NCI-H2029 (cell line): Measurements from ENCODE around the gene MIP.
"Not testable (repeated sequence)": the region's sequence is repeated elsewhere in the genome, so short reads cannot be mapped to it uniquely, and the experiment has no call there.

Source experiments
- DNase-seq: peaks from one replicate; lab custom pipeline; 2025; lab: John Stamatoyannopoulos, UW

The MIP gene

DNA sequence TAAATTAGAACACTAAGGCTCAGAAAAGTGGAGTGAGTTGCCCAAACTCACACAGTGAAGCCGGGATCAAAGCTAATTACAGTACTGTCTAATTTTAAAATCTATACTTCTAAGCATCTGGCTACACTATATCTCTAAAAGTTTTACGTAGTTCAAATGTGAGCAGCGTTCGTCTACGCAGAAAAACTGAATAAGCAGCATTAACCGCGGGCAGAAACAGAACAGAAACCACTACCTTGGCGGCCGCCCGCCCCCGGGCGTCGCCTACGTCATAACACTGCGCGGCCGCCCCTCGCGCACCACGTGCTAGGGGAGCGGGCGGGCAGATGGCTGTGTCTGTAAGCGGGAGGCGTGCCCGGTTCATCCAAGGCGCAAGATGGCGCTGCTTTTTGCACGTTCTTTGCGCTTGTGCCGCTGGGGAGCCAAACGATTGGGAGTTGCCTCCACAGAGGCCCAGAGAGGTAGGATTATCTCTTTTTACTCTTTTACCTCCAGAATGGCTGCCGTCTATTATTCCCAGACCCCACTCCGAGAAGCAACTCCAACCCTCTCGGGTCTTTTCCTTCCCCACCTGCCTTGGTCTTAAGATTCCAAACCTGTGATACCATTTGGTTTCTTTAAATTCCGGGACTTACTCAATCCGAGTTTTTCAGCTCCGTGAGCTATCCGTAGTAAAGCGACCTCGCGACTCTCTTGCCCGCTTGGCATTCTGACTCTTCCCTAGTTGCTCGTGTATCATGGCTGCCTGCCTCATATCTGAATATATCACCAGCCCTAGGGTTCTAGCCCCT lies 14.0 kb upstream of the MIP start, which contains the start of gene SPRYD4:
SPRYD4 (plus strand) TSS at position 363 of the 791 bp plus-strand sequence; CDS start at position 377, 14 bp downstream.
- DNase-seq = peak; percentile 92

DNA sequence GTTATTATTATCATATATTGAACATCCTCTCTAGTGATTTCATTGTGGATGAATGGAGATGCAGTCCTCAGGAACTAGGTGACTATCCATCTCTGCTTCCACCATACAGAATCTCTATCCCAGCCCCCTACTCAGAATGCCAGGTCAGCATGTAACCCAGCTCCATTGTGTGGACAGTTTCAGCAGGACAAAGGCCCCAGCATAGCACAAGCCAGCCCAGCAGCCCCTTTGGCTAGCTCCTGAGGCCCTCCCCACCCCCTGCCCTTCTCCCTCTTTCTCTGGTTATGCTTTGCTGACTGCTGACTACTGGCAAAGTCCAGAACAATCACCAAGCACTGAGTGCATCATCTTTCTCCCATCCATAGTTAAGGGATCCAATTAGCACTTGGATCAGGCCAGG lies 8.1 kb upstream of the MIP start:
- DNase-seq = no peak

DNA sequence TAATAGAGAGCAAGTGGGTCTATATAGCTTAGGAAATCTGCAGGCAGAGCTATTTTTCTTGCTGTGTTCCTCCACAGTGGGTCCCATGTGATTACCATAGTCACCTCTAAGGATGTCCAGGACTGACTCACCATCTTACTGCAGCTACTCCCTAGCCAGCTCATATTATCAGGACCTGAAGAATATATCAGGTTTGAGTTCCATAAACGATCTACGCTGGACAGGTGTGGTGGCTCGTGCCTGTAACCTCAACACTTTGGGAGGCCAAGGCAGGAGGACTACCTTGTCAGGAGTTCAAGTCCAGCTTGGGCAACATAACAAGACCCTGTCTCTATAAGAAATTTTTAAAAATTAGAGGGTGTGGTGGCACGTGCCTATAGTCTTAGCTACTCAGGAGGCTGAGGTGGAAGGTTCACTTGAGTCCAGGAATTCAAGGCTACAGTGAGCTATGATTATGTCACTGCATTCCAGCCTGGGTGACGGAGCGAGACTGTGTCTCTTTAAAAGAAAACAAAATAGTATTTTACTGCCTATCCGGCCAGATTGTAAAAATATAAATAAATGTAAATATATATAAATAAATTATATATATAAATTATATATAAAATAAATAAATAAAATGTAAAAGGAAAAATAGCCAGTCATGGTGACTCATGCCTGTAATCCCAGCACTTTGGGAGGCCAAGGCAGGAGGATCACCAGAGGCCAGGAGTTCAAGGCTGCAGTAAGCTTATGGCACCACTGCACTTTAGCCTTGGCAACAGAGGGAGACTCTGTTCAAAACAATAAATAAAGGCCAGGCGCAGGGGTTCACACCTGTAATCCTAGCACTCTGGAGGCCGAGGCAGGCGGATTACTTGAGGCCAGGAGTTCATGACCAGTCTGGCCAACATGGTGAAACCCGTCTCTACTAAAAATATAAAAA lies 7.0 kb upstream of the MIP start:
- no peak for DNase-seq

DNA sequence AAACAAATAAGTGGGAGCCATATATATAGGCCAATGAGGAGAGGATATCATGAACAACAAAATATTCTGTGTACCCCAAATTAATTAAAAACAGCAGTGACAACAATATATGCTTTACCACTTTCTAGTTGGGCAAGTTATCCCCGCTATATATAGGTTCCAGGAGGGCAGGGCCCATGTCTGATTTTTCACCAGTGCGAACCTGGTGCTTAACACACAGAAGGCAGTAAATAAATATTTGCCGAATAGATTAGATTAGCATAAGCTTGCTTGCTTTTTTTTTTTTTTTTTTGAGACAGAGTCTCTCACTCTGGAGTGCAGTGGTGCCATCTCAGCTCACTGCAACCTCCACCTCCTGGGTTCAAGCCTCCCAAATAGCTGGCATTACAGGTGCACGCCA lies 3.4 kb upstream of the MIP start:
- DNase-seq = no peak

DNA sequence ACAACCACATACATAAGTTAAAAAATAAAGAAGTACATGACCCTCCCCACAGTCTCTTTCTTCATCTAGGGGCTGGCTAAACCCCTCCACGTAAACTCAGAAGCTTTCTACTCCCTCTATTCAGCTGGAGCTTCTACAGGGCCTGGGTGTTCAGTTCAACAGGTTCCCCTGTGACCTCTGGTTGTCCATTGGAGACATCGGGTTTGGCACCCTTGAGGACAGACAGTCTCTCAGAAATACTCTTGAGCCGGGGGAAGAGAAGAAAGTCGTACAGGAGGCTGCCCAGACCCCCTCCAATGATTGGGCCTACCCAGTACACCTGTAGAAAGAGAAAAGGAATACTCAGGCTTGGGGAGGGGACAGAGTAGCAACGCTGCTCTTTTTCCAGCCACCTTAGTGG lies 3.3 kb downstream of the MIP start:
- DNase-seq = no peak

DNA sequence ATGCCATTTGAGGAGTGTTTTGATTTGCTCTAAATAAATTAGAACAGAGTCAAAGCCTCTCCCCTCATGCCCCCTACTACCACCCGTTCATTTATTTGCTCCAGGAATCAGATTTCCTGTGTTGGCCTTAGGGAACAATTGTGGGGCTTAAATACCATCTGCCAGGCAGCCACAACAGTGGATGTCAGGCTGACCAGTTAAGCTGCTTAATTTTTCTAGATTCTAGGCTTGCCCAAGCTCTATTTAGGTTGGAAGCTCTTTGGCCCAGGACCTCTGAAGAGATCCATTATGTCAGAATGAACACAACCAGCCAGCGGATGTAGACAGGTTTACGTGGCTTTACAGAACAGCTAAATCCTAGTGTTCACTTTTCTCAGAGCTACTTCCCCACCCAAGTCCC lies 4.2 kb downstream of the MIP start:
- no peak for DNase-seq

DNA sequence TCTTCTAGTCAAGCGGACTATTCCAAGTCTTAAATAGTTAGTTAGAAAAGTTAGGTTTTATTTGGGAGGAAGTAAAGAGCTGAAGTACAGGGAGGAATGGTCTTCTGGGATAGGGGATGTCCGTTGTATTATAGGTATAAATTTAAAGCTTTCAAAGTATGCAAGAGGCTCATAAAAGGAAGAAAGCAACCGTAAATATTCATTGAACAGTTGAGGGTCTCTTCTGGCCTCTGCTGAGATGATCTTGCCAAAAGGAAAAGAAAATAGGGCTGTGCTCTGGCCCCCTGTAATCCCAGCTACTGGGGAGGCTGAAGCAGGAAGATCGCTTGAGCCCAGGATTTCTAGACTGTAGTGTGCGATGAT lies 4.9 kb downstream of the MIP start:
- no peak for DNase-seq

DNA sequence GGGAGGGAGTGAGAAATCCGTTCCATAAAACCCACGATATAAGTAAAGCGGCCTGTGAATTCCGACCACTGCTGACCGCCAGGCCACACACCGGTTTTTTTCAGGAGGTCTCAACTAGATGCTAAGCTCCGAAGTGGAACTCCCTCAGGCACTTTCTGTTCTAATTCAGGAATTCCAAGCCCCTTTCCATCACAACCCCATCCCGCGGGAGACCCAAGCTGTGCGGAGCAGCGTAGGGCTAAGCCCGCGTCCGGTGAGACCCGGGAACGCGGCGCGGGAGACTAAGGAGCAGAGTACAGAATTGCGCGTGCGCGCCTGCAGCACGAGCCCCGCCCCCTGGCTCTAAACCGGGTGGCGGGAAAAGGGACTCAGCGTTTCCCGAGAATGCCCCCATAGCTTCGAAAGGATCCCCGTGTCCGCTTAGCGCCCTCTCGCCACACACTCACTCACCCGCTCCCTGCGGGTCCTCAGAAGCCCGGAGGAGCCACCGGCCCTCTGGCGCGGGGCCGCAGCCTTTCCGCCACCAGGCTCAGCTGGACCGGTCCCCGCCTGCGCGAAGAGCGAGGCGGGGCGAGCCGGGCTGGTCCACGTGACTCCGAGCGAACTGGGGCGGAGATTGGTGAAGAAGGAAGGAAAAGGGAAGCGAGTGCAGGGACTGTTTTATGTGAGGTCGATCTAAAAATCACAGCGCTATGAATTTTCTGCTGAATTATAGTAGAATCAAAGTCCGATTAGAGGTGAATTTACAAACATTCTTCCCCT lies 5.4 kb downstream of the MIP start, which contains the start of gene TIMELESS:
TIMELESS (minus strand) TSS at position 567 of the 762 bp plus-strand sequence. CDS start 15,256 bp downstream, outside the sequence.
- DNase-seq = peak; percentile 89

DNA sequence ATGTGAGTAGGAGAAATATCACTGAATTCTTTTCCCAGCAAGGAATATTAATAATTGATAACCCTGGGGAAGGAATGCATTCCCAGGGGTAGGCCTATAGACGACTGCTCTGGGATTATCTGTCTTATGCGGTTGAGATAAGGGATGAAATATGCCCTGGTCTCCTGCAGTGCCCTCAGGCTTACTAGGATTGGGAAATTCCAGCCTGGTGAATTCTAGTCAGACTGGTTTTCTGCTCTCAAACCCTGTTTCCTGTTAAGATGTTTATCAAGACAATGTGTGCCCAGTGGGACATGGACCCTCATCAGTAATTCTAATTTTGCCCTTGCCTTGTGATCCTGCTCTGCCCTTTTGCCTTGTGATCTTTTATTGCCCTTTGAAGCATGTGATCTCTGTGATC lies 11.2 kb downstream of the MIP start:
- DNase-seq = not testable (repeated sequence)

DNA sequence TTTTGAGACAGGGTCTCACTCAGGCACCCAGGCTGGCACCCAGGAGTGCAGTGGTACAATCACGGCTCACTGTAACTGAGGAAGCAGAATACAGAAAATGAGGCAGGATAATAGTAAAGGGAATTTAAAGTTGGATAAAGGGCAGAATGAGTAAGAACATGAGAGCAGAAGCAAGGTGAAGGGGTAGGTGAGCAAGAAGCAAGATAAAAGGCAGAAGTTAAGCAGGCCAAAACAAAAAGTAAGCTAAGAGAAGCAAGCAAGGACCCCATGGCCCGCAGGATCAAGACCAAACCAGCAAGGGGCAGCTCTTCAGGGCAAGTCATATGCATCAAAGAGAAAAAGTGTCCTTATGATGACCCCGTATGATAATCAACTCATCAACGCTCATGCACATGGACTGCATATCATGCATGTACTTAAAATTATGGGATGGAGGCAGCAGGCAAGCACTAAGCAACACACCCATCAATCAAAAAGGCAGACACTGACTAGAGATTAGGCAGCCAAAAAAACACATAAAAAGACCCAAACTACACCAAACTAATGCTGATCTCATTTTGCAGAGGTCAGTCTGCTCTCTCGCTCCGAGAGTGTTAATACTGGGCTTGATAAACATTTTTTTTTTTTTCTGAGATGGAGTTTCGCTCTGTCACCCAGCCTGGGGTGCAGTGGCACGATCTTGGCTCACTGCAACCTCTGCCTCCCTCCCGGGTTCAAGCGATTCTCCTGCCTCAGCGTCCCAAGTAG lies 16.9 kb downstream of the MIP start:
- no peak for DNase-seq

DNA sequence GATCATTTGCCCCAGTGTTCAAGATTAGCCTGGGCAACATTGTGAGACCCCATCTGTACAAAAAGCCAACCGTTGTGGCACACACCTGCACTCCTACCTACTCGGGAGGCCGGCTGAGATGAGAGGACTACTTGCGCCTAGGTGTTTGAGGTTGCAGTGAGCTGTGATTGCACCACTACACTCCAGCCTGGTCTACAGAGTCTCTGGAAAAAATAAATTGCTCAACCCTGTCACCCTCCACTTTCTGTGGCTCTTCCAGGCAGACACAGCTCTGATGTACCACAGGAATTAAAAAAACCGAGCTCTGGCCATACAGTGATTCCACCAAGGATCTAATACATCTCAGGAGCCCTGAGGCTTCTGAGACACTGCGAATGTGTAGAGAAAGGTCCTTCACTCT lies 19.6 kb downstream of the MIP start:
- DNase-seq = no peak

DNA sequence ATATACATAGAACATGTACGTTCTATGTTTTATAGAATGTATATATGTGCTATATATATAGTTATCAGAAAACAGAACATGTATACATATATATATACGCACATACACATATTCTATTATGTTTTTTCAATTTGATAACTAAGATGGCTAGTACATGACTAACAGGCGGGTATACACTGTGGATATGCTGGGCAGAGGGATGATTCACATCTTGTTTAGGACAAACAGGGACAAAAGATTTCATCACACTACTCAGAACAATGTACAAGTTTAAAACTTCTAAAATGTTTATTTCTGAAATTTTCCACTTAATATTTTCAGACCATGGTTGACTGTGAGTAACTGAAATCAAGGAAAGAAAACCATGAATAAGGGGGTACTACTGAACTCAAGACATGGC lies 22.6 kb downstream of the MIP start:
- no peak for DNase-seq

DNA sequence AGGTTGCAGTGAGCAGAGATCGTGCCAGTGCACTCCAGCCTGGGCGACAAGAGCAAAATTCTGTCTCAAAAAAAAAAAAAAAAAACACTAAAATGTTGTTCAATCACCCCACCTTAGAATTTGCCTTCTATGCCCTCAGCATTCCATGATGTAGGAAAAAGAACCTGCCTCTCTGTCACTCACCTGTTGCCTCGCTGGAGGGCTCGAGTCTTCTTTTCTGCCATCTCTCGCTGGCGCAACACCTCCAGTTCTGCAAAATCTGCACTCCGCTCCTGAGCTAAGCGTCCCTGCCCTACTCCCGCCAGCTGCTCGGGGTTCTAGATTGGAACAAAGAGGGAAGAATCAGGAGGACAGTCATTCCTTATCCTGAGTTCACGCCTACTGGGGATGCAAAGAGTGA lies 23.2 kb downstream of the MIP start:
- DNase-seq = no peak

DNA sequence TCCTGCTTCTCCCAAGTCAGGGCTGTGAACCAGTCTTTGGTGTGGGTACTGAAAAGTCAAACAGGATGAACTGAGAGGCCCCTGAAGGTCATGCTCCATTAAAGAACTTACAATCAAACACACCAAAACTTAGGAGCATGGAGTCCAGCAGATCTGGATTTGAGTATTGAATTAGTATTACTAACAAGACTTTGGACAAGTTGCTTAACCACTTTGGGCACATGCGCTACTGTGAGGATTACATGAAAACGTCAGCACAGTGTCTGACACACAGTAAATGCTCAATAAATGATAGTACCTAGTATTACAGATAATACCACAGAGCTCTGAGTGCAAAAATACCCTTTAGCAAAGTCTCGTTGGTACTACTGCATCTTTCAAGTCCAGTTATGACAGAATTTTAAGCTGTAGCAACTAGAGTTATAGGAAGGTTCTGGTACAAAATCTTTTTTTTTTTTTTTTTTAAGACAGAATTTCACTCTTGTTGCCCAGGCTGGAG lies 28.5 kb downstream of the MIP start:
- DNase-seq = no peak

DNA sequence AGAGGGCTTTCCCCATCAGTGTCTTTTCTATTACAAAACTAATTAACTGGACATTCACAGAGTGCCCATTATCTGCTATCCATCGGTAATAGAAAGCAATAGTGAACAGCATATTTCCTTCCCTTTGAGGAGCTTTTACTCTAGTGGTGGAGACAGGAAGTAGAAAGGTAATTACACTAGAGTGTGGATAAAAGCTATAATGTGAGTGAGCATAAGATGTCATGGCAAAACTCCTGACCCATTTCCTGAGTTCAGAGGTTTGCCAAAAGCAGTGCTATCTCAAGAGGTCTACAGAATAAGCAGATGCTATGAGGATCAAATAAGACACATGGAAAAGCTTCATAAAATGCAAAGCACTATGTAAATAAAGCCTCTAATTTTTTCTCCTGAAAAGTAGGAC lies 29.3 kb downstream of the MIP start:
- peak; percentile 49 for DNase-seq

DNA sequence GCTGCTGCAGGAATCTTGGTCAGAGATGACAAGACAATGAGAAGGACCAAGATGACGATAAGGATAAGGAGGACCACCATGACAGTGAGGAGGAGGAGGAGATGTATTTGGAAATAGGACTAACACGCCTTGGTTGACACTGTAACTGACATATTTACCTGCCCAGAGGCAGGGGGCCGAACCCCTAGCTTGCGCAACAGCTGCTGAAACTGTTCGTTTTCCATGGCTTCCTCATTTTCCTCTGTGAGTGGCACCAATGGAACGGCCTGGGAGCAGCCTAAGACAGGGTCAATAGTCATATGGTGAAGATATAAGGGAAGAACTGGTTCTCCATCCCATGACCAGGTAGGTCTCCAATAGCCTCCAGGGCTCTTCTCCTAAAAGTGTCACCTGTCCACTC lies 34.0 kb downstream of the MIP start:
- DNase-seq = no peak

DNA sequence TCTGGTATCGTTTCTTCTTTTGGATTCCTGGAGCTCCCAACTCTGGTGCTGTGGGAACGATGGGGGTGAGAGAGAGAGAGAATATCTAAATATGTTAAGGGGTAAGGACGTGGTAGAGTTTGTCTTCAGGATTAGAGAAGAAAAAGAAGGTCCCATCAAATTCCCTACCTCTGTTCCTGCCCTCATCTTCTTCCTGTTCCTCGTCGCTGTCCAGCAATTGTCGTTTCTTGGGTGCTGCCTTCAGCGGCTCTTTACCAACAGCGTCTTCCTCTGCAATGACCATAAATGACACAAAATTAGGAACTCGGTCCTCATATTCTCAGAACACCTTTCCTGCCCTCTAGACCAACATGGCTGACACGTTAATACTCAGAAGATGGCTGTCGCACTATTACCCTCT lies 36.7 kb downstream of the MIP start:
- DNase-seq = no peak

DNA sequence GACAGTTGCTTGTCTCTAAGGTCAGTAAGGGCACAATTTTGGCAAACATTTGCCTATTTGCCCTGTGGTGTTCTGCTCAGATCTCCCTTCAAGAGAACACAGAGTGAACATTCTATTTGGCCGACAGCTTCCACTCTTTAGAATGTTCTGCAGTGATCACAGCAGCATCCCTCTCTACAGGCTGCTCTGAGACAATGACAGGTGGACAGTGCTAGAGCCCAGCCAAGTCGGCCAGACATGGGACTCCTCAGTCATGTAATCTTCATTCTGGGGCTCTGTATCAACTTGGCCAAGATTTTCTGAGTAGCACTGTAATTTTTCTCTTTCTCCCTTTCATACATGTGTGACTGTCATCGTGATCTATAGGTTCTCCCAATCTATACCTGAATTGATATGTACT lies 40.1 kb downstream of the MIP start:
- DNase-seq = no peak

DNA sequence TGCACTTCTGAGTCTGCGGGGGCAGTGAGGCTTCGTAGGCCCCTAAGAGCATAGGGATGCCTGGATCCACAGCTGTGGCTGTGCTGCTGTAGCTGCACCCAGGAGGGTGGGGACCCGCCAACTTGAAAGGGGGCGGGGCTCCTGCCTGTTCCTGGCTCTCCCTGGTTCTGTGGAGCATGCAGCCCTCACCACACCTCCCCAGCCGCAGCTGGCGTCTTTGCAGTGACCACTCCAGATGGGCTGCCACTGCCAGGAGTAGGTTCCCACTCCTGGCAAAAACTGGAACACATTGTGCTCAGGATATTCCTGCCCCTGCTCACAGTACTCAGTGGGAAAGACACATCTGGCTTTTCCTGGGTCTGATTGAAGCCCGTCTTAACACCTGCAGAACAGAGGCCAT lies 41.1 kb downstream of the MIP start:
- DNase-seq = no peak

DNA sequence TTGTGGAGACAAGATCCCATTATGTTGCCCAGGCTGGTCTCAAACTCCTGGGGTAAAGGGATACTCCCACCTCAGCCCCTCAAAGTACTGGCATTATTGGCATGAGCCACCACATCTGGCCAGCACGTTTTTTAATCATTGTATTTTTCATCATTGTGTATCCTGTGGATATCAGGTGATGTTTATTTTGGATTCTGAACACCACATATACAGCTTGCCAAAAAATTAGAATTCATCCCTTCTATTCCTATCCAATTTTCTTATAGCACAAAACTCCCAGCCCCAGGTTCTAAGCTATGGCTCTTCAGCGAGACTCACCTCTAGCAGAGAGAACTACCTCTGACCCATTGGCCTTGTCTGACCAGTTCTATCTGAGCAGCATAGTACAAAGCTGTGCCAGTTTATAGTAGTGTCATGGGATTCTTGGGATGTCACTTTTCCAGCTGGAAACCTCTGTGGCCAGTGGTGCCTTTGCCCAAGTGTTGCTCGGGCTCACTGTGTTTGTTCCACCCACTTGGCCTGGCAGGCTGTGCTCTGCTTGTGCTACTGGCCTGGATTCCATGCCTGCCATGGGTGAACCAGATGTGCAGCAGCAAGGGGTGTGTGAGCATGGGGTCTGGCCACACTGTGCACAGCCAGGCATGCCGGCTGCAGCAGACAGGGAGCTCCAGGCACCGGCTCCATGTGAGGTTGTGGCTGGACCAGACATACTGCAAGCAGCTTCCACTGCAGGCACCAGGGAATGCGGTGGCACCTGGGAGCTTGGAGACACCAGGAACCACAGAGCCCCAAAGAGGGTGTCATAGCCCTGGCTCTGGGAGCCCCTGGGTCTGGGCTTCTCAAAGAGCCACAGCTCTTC lies 42.4 kb downstream of the MIP start:
- DNase-seq = no peak
